Muscle layer of duodenum (tissue), 2 donors: ENCODE data around the gene ZBP1.

Experiments used
- H3K27ac ChIP-seq: one replicate; pipeline ENCODE4 v1.7.0; 2013; ENCODE audit warnings: mild to moderate bottlenecking, low read length
- H3K27me3 ChIP-seq: one replicate; pipeline ENCODE4 v1.7.0; 2013; ENCODE audit warnings: low read depth, mild to moderate bottlenecking, control low read depth, low read length
- H3K36me3 ChIP-seq, 2 donors: one replicate each; pipeline ENCODE4 v1.7.0; 2013; ENCODE audit warnings: low read length in 2 of 2, control low read depth in 1 of 2, mild to moderate bottlenecking in 1 of 2; ENCODE audit not compliant: insufficient read depth in 2 of 2, control insufficient read depth in 1 of 2
- H3K4me1 ChIP-seq, 2 donors: one replicate each; pipeline ENCODE4 v1.7.0; 2013; ENCODE audit warnings: low read length in 2 of 2, mild to moderate bottlenecking in 2 of 2, control low read depth in 1 of 2, moderate library complexity in 1 of 2; ENCODE audit not compliant: insufficient read depth in 2 of 2, control insufficient read depth in 1 of 2
- H3K4me3 ChIP-seq, 2 donors: one replicate each; pipeline ENCODE4 v1.7.0; 2013; ENCODE audit warnings: low read length in 2 of 2, low read depth in 1 of 2, mild to moderate bottlenecking in 1 of 2
- H3K9me3 ChIP-seq, 2 donors: one replicate each; pipeline ENCODE4 v1.7.0; 2013; ENCODE audit warnings: low read length in 2 of 2, control low read depth in 1 of 2, mild to moderate bottlenecking in 1 of 2; ENCODE audit not compliant: control insufficient read depth in 1 of 2
- donor health status: healthy.

ZBP1 gene

DNA sequence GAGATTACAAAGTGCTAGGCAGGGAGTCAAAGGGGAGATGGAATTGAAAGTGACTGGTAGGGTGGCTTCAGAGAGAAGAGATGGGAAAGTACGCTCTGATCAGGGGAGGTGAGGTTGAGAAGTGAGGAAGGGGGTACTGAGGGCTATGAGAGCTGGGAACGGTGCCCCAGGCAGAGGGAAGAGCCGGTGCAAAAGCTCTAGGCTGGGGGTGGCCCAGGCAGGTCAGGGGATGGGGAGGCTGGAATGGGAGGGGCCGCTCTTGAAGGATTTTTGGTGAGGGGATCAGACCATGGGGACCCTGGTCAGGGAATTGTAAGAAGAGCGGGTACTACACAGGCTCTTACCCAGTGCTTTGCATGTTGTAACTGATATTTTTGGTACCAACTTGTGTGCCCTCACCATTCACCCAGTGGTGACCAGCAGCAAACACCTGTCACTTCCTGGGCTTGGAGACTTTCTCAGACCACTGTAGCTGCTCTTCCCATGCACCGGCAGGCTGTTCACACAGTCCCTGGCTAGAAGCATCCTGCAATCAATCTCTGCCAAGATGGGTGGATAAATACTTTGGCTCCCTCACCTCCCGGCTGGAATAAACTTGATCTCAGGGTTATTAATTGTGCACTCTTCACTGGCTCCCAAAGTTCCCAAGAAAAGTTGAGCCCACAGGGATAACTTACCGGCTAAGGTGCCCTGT, 35.3 kb downstream of the ZBP1 start:
- Histone ChIP-seq H3K27me3 (no peaks in the 10 kb centered on the region), H3K36me3 (no peaks in the 10 kb centered on the region), H3K4me3 (no peak overlapping the region), H3K27ac (no peak overlapping the region), H3K4me1 (peaks cover 12 to 58% of the 10 kb centered on the region in 2 donors), H3K9me3 (peaks cover 5 to 7% of the 10 kb centered on the region in 2 donors)

DNA sequence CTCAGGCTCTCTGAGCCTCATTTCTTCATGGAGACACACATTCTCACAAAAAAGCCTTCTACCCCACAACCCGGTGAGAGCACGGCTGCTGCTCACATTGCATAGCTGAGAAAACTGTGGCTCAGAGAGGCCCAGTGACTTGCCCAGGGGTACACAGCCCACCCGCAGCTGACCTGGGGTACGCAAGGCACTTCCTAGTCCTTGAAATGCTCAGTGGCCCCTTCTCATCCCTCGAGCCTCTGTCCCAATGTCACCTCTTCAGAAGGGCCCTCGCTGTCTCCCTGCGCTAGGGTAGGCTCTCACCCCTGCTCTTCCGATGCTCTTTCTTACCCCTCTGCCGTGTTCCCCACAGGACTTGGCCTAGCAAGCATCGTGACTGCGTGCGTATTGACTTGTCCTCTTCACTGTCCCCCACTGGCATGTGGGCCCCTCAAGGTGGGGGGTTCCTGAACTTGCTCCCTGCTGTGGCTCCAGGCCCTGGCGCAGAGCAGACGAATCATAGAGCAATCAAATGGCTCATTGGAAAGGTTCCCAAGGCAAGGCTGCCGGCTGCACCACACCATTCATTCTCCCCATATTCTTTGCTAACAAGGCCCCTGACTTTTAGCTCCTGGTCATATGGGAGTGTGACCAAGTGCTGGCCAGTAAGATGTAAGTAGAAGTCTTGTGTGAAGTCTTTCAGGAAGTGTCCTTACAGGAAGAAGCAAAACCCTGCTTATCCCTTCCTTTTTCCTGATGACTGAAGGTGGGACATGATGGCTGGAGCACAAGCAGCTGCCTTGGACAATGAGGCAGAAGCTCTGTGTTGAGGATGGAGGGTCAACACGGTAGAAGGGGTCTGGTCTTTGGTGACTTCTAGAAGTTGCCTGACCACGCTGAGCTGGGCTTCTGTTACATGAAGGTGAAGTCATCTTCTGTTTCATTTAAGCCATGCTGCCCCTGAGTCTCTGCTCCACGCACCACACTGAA, 36.7 kb downstream of the ZBP1 start:
- no peaks in the 10 kb centered on the region for H3K27me3 ChIP-seq
- peak overlapping the region in 1 of 2 donors; percentile 38 for H3K4me3 ChIP-seq
- H3K36me3 ChIP-seq, result no peaks in the 10 kb centered on the region
- H3K4me1 ChIP-seq, result peaks cover 12 to 58% of the 10 kb centered on the region in 2 donors
- peaks cover 5 to 7% of the 10 kb centered on the region in 2 donors for H3K9me3 ChIP-seq
- peak overlapping the region; percentile 32 for H3K27ac ChIP-seq

DNA sequence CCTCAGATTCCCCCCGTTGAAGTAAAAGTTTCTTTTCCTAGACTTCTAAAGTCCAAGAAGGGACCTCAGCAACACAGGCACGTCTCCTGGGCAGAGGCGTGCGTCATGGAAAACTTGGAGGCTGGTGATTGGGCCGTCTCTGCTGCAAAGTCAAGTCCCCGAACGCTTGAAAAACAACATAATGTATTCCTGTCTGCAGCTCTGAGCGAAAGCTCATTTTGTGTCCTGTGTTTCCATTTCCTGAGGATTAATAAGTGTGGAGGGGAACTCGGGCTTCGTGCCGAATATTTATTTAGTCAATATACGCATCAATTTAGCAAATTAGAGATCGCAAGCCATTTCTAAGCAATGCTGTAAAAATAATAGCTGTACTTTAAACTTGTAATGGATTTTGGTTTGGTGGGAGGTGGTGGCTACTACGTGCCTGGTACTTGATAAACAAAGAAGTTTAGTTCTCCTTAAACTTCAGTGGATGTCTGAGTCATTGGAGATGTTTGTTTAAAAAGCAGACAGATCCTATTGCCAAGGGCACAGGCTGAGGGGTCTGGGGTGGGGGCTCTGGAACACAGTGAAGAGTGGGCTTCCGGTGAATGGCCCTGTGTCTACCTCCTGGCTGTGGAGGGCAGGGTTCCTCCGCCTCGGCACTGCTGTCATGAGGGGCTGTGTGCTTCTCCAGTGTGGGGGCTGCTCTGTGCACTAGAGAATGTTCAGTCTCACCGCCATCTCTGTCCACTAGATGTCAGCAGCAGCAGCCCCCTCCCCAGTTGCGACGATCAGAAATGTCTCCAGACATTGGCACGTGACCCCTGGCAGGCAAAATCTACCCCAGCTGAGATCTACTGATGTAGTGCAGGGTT, 37.6 kb downstream of the ZBP1 start:
- Histone ChIP-seq H3K4me3 (peak overlapping the region; percentile 24 to 38), H3K27me3 (no peaks in the 10 kb centered on the region), H3K4me1 (peaks cover 12 to 58% of the 10 kb centered on the region in 2 donors), H3K27ac (peak overlapping the region; percentile 85), H3K9me3 (peaks cover under 1 to 5% of the 10 kb centered on the region in 2 donors), H3K36me3 (no peaks in the 10 kb centered on the region)

DNA sequence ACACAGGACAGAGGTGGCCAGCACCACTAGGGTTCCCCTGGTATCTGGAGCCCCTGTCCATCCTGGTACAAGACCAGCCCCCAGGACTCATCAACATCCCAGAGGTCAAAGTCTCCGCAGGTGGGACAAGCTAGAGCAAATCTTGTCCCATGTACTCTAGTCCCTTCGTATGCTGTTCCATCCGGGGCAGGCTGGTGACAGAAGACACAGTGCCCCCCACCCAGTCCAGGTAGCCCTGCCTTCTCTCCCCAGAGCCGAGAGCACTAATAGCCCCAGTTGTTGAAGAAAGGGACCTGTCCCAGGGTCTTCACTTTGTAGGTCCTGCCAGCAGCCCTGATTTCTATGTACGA, 38.2 kb downstream of the ZBP1 start:
- no peaks in the 10 kb centered on the region for H3K27me3 ChIP-seq
- H3K4me1 ChIP-seq, result peaks cover 12 to 58% of the 10 kb centered on the region in 2 donors

DNA sequence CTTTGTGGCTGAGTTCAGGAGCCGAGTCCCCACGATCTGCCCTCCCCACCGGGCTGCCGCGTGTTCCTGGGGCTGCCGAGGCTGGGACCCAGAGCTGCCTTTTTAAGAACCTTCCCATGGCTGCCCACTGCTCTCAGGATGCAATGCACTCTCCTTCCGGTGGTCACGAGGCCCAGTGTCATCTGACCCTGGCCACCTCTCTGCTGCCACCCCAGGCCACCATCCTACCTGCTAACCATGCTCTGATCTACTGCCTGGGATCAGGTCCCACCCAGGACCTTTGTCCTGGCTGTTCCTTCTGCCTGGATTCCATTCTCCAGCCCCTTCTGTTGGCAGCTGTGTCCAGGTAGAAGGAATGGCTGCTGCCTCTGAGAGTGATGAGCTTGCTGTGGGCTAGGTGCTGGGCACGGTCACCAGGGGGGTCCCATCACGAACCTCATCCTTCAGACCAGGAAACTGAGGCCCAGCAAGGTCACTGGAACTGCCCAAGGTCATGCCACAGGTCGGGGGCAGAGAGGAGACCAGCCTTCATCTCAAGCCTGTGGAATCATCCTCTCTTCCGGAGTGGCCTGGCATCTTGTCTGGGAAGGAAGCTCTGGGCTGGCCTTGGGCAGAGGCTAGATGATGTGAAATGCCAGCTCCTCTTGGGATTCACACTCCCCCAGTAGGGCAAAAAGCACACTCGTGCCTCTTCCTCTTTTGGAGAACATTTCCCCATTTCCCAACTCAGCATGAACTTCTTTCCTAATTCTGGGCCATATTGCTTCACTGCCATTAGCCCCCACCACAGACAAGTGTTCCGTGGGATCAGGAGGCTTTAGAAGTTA, 38.8 kb downstream of the ZBP1 start:
- Histone ChIP-seq H3K36me3 (no peaks in the 10 kb centered on the region), H3K4me3 (peak overlapping the region in 1 of 2 donors; percentile 38), H3K9me3 (no peaks in the 10 kb centered on the region), H3K27me3 (no peaks in the 10 kb centered on the region), H3K27ac (peak overlapping the region; percentile 85), H3K4me1 (peaks cover 11 to 55% of the 10 kb centered on the region in 2 donors)

More for the DNA sequence above, 38.2 kb downstream of the ZBP1 start:
- Histone ChIP-seq H3K9me3 (no peaks in the 10 kb centered on the region), H3K36me3 (no peaks in the 10 kb centered on the region), H3K27ac (peak overlapping the region; percentile 85), H3K4me3 (peak overlapping the region in 1 of 2 donors; percentile 38)

DNA sequence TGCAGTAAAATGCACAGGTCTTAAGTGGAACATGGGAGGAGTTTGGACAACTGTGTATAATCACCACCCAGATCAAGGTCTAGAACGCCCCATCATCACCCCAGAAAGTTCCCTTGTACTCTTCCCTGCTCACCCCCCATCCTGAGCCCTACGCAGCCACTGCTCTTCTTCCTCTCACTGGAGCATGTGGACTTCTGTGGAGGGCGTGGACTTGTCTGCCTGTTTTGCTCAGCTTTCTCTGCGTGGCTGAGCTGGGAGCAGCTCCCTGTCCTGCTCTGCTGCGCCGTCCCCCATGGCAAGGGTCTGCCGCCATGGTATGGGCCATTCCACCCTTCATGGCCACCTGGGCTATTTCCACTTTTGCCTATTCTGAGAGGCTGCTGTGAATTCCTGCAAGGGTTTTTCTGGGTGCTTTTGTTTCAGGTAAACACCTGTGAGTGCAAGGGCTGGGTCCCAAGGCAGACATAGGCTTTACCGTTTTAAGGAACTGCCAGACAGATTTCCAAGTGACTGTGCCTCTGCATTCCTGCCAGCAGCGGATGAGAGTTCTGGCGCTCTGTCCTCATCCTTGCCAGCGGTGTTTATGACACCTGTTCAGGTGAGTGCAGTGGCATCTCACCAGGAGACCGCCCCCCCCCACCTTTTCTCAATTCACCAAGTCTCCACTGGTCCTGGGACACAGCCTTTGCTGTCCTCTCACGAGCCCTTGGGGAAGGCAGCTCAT, 39.6 kb downstream of the ZBP1 start:
- Histone ChIP-seq H3K9me3 (no peaks in the 10 kb centered on the region), H3K4me1 (peaks cover 9 to 47% of the 10 kb centered on the region in 2 donors), H3K27me3 (no peaks in the 10 kb centered on the region), H3K27ac (no peak overlapping the region), H3K4me3 (no peak overlapping the region), H3K36me3 (no peaks in the 10 kb centered on the region)

DNA sequence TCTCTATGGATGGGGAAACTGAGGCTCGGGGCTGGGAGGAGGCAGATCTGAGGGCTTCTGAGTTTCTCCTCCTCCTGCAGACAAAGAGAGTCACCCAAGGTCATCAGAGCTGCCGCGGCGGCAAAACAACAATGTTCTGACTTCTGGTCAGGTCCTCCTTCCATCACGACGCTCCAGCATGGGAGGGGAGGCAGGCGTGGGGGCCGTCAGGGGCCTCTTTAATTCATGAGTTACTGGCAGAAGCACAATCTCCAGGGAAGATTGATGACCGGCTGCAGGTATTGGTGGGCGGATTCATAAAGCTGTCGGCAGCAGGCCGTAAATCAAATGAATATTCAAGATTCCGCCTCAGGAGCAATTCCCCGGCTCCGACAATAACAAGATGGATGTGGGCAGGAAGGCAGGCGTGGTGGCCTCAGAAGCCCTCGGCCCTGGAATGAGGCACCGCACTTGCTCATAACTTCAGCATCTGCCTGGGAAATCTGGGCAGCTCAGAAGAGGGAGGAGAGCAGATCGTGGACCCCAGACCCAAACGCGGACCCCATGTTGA, 40.3 kb downstream of the ZBP1 start:
- Histone ChIP-seq H3K4me1 (peaks cover 9 to 42% of the 10 kb centered on the region in 2 donors), H3K36me3 (no peaks in the 10 kb centered on the region), H3K27me3 (no peaks in the 10 kb centered on the region), H3K9me3 (no peaks in the 10 kb centered on the region), H3K4me3 (no peak overlapping the region), H3K27ac (no peak overlapping the region)

DNA sequence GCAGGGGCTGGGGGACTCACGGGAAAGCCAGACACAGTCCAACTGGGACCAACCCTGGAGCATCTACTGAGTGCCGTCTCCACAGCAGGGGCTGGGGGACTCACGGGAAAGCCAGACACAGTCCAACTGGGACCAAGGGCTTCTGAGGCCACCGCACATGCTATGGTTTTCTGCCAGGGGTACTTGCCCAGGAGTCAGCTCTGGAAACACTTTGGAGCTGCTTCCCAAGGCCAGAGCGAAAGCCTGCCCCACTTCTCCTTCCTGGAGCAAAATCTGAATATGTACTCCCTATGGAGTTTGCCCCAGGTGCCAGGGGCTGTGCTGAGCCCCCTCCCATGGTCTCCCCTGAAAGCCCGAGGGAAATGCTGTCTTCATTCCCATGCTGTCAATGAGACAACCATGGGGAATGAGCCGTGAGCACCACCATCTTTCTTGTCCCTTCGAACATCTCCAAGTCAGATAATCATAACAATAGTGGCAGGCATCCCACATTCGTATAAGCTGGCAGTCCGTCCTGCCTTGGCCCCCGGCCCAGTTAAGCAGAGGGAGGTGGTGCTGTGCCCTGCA, 40.8 kb downstream of the ZBP1 start:
- no peak overlapping the region for H3K27ac ChIP-seq
- no peaks in the 10 kb centered on the region for H3K9me3 ChIP-seq
- H3K4me3 ChIP-seq, result no peak overlapping the region
- H3K4me1 ChIP-seq, result peaks cover 9 to 36% of the 10 kb centered on the region in 2 donors
- H3K36me3 ChIP-seq, result no peaks in the 10 kb centered on the region
- no peaks in the 10 kb centered on the region for H3K27me3 ChIP-seq

DNA sequence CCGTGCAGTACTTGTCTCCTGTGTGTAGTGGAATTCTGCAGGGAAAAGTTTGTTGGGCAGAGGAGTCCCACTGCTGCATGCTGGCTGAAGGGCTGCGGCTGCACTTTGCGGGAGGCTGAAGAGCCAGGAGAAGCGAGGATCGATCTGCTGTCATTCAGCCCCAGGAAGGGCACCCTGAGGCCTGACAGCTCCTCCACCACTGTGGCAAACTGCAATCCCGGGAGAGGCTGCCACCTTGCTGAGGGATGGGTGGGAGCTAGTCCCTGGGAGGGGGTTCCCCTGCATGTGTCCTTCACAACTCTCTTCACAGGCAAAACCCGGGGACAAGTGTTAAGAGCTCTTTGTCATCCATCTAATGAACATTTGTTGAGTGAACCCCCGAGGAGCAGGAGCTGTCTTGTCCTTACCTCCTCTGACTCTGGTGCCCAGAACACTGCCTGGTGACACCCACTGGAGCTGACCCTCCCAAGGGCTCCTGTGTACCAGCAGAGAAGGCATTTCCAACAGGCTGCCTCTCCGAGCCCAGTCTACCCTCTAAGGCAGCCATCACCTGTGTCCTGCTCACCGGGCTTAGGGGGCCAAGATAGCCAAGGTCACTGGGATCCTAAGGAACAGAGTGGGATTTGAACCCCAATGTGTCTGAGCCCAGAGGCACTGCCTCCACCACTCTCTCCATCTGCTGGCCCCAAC, 41.6 kb downstream of the ZBP1 start:
- H3K27me3 ChIP-seq, result no peaks in the 10 kb centered on the region
- H3K27ac ChIP-seq, result no peak overlapping the region
- H3K4me1 ChIP-seq, result peaks cover 9 to 36% of the 10 kb centered on the region in 2 donors

More for the DNA sequence above, 41.6 kb downstream of the ZBP1 start:
- Histone ChIP-seq H3K4me3 (no peak overlapping the region), H3K36me3 (no peaks in the 10 kb centered on the region), H3K9me3 (no peaks in the 10 kb centered on the region)
